GM18951 (cell line): Measurements from ENCODE around the gene IGSF3.

Experiments
- POLR2A ChIP-seq: IDR thresholded peaks from 4 replicates; pipeline ENCODE4 v1.6.1; 2011; ENCODE audit warnings: mild to moderate bottlenecking; ENCODE audit not compliant: insufficient read length, insufficient read depth; ENCODE audit errors: extremely low read depth
- in situ Hi-C: fragments of 300-500 bp; cut with MboI; formaldehyde crosslinking; loops from one replicate; pipeline ENCODE4 v1.12.0; 2022; ENCODE audit warnings: low sequenced_read_pairs, mixed read lengths, inconsistent platforms; ENCODE audit not compliant: unreplicated experiment

The IGSF3 gene

DNA sequence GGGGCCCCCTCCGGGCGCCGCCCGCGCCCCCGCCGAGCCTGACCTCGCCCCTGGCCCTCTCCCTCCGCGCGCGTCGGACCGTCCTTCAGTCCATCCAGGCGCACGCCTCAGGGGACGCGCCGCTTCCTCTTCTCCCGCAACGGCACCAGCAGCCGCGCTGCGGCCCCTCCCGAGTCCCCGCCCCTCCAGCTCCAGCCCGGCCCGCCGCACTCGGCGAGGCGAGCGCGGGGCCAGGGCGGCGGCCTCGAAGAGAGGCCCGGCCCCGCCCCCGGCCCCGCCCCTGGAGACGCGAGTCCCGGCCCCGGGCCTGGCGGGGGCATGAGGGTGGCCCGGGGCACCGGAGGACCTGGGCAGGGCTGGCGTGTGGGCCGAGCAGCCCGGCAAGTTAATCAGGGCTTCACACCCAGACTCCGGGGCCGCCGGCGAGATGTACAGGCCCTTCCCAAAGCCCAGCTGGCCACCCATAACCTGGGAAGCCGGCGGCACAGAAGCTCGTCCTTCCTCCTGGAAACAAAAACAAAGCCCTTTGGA is at the start of gene IGSF3:
Gene IGSF3, minus strand, starts transcription at position 159 of the 531 bp plus-strand sequence. CDS start 1,407 bp downstream, outside the sequence.
- TF ChIP-seq POLR2A, result no peak

DNA sequence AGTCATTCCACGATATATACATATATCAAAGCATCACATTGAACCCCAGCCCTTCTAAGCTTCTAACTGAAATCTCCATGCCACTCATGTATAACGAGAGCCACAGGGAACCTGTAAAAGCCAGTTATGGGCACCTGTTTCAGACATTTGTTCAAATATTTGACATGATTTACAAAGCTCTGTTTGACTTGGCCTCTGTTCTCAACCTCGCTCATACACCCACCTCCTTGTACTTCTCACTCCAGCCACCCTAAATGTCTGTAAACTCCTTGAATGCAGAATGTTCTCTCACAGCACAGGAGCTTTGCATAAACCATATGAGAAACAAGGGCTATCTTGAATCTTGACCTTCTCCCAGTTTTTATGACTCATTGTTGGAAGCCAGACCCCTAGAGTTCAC is 49.8 kb upstream of the IGSF3 start:
- TF ChIP-seq POLR2A, result no peak
- in situ Hi-C loops, result no loop called here

More for the DNA sequence above, at the start of gene IGSF3:
- in situ Hi-C loops, result no loop called here

DNA sequence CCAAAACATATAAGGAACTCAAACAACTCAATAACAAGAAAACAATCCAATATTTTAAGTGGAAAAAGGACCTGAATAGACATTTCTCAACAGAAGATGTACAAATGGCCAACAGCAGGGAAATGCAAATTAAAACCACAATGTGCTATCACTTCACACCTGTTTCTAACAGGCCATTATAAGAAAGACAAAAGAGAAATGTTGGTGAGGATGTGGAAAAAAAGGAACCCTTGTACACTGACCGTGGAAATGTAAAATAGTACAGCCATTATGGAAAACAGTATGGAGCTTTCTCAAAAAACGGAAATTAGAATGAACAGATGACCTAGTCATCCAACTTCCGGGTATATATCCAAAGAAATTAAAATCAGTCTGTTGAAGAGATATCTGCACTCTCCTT is 48.9 kb upstream of the IGSF3 start:
- TF ChIP-seq POLR2A, result no peak
- in situ Hi-C loops, result no loop called here

DNA sequence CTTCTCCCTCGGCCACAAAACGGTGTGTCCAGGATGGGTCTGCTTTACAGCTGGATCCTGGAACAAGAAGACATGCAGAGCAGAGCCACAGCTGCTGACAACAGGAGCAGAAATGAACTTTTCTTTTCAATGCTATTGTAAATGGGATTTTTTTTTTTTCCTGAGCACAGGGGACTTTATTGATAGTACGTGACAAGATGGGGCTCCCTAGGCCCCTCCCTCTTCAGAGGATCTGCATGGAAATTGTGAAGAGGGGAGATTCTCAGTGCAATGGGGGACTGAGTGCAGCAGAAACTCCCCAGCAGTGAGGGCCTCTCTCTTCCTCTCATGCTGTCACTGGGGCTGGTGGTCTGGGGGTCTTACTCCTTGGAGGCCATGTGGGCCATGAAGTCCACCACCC is 45.9 kb upstream of the IGSF3 start:
- in situ Hi-C loops, result no loop called here
- no peak for TF ChIP-seq POLR2A

DNA sequence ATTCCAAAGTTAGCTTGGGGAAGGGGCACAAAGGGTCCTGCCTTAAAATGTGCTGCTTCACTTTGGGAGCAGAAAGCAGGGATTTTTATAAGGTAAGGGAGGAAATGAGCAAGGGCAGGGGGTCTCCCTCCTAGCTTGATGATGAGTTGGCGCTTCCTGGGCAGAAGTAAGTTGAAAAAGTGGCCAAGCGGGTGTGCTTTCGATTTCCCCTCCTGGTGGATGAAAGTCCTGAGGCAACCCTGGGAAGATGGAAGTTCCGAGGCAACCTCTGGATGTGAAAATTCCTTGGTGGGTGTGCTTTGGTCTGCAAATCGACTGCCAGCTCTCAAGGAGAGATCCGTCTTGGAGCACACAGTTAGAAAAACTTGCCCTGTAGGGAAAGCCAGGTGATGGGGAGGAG is 45.0 kb upstream of the IGSF3 start:
- in situ Hi-C loops, result no loop called here
- no peak for TF ChIP-seq POLR2A

DNA sequence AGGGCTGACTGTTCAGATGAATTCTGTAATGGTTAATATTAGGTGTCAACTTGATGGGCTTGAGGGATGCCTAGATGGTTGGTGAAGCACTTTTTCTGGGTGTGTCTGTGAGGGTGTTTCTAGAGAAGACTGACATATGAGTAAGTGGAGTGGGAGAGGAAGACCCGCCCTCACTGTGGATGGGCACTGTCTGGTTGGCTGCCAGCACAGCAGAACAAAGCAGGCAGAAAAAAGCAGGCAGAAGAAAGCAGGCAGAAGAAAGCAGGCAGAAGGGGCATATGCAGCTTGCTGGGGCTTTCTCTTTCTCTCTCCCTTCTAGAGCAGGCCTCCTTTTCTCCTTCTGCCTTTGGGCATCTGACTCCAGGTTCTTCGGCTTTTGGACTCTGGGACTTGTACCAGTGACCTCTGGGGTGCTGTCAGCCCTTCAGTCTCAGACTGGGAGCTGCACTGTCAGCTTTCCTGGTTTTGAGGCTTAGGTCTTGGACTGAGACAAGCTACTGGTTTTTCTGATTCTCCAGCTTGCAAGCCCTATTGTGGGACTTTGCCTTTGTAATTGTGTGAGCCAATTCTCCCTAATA is 43.8 kb upstream of the IGSF3 start:
- no peak for TF ChIP-seq POLR2A
- in situ Hi-C loops, result no loop called here

DNA sequence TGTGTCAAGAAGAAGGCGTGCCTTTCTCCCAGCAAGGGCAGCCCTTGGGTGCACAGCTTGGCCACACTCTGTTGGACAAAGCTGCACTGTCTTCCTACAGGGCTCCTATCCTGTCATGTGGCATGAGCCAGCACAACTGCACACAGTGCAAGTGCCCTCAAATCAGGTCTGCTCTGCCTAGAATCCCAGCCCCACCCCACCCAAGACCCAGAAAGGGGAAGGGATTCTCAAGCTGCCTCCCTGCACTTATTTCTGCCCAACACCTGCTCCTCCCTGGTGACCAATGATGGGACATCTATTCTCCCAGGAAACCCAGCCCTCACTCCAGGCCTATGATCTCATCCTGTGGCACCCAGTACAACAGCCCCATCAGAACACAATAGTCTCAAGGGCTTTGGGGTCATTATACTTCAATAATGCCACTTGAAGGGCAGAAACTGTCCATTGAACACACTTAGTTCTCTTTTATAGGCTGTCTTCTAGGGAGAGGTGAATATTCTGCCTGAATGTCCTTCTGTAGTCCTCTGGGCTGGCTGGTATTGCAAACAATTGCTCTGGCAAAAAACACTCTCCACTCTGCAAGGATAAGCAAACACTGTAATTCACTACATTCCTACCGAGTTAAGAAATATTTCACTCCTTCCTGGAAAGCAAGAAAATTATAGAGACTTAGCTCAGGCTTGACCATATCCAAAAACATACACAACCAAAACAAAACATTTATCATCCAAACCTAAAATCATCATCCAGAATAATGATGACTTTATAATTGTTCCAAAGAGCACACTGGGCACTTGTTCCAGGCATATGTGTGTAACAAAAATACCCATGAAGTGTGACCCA is 43.1 kb upstream of the IGSF3 start:
- no peak for TF ChIP-seq POLR2A
- in situ Hi-C loops, result no loop called here

DNA sequence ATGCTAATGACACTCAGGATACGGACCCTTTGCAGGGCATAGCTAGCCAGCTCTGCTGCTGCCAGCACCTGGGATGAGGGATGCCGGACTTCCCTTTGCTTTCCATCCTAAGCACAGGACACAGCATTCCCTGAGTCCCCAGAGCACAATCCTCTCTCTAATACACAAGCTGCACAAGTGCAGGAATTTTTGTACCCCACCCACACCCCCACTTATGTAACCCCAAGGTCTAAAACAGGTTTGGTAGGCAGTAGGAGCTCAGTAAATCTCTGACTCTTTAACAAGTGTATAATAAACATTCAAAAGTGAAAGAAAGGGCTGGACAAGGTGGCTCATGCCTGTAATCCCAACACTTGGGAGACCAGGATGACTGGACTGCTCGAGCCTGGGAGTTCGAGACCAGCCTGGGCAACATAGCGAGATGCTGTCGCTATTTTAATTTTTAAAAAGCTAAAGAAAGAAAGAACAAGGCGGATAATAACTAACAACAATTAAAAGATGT is 42.2 kb upstream of the IGSF3 start:
- no peak for TF ChIP-seq POLR2A
- in situ Hi-C loops, result no loop called here

DNA sequence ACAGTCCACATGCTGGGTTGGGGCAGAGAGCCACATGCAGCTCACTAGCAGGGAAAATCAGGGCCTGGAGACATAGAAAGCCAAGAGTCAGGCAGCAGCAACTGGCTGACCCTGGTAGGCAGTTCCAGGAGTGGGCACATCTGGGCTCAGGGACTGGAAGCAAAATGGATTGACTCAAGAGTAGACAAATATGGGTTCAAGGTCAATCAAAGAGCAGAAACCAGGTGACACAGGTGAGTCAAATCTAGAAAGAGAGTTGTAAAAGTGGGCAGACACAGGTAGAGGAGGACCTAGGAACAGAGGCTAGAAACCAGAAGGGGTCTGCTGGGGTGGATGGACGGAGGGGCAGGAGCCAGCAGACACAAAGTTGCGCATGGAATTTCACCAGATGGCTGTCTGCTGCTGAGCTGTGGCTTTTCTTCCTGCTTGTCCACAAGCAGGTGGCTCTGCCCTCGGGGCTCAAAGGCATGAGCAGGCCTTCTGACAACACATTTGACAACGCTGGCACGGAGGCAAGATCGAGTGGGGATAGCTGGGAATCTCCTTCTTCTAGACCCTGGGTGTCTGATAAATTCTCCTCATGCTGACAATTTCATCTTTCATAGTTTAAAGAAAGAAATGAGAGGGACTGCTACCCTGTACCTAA is 40.8 kb upstream of the IGSF3 start:
- in situ Hi-C loops, result no loop called here
- TF ChIP-seq POLR2A, result no peak

DNA sequence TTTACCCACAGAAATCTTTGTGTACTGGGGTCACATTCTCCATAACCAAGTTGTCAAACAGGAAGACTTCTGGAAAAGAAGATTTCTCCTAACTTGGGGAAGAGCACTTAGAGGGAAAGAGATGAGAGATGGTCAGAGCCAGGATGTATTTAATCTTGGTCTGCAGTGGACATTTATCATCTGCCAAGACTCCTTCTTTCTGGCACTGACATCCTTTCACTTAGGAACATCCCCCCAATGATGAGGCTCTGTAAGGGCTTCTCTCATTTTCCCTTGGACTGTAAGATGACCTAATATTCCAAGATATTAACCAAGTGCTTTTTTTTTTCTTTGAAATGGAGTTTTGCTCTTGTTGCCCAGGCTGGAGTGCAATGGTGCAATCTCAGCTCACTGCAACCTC is 39.3 kb upstream of the IGSF3 start:
- in situ Hi-C loops, result no loop called here
- no peak for TF ChIP-seq POLR2A

DNA sequence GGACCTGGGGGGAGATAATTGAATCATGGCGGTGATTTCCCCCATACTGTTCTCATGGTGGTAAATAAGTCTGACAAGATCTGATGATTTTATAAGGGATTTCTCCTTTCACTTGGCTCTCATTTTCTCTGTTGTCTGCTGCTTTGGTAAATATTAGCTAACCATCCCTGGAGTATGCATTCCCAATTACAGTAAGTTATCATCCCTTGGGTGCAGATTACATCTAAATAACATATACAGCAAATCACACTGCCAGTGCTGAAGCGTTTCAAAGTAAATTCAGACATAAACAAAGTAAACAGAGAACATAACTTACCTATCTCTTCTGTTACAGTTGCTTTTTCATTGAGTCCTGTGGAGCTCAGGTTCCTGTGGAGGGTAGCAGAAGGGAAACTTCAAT is 38.6 kb upstream of the IGSF3 start:
- TF ChIP-seq POLR2A, result no peak
- in situ Hi-C loops, result no loop called here

DNA sequence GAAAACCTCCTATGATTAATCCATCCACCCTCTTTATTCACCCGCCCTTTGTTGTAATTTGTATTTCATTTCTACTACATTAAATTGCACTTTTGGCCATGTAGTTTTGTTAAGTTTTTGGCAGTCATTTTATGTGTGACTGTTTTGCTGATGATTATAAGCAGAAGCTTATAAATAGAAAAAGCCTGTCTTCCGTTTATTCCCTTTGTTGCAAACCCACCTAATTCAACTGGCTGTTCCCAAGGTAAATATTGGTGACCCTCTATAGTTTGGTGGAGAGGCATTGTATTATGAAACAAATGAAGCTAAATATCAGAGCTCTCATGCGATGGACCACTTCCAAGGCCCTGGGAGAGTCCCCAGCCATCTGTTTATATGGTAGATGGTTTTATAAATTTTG is 36.7 kb upstream of the IGSF3 start:
- no peak for TF ChIP-seq POLR2A
- in situ Hi-C loops, result no loop called here

DNA sequence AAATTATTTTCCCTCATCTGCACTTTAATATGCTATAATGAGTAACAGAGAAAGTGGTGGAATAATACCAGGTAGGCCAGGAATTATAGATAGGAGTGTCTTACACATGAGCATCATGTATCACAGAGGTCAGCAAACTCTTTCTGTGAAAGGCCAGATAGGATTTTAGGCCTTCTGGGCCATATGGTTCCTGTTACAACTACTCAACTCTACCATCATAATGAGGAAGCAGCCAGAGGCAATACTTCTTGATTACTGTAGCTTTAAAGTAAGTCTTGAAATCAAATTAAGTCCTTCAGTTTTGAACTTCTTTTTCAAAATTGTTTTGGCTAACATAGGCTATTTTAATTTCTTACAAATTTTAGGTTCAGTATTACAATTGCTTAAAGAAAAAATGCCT is 32.1 kb upstream of the IGSF3 start:
- in situ Hi-C loops, result no loop called here
- TF ChIP-seq POLR2A, result no peak
